ENCODE data around the gene HYOU1.
A peak's percentile ranks its signal among the peaks of the same experiment; 100 is the strongest.

The HYOU1 gene

DNA sequence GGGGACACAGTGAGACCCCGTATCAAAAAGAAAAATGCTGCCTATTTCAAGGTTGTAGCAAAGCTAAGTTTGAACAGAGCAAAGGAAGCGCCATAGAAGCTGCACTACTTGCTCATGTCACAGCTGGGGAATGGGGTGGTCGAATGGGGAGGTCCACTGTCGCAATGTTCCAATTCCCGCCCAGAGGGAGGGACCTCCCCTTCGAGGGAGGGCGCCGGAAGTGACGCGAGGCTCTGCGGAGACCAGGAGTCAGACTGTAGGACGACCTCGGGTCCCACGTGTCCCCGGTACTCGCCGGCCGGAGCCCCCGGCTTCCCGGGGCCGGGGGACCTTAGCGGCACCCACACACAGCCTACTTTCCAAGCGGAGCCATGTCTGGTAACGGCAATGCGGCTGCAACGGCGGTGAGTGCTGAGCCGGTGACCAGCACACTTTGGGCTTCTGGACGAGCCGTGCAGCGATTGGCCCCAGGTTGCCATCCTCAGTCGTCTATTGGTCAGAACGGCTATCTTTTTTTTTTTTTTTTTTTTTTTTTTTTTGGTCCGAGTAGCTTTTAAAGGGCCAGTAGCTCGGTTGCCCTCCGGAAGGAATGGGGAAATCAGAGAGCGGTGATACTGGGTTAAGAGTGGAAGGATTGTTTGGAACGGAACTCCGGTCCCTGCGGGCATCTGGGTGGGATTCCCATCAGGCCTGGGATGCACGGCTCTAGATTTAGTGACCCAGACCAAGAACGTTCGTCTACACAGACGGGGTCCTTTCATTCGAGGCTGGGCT lies 27.8 kb upstream of the HYOU1 start, which contains the start of gene HMBS:
HMBS (plus strand) TSS at position 219 of the 774 bp plus-strand sequence; CDS start at position 372, 153 bp downstream.
- Histone ChIP-seq H3K4me3 (ENCODE audit: low read depth, low read length, poor library complexity, severe bottlenecking) (peak within 1 kb of the TSS; percentile 93), H4K20me1 (ENCODE audit: insufficient read depth, low read length) (no peaks in the 10 kb centered on the region), H3K4me1 (ENCODE audit: insufficient read depth, low read length, severe bottlenecking) (peaks cover 25% of the 10 kb centered on the region), H3K9me2 (ENCODE audit: low read depth, low read length) (no peaks in the 10 kb centered on the region), H3K27me3 (ENCODE audit: insufficient read depth, low read length) (no peaks in the 10 kb centered on the region), H3K79me2 (ENCODE audit: insufficient read depth, low read length) (peaks cover 9% of the 10 kb centered on the region; the same call in 1 of the 2 replicates), H3K36me3 (ENCODE audit: insufficient read depth, low read length) (peaks cover 22% of the 10 kb centered on the region; the same call in 1 of the 2 replicates), H3K9ac (ENCODE audit: low read length) (peak within 1 kb of the TSS; percentile 93), H3K9me3 (ENCODE audit: low read length) (no peaks in the 10 kb centered on the region), H3F3A (ENCODE audit: insufficient read depth, low read length) (no peaks in the 10 kb centered on the region), H3K4me2 (ENCODE audit: low read length) (peak within 1 kb of the TSS; percentile 78), H3K27ac (ENCODE audit: low read depth, low read length, poor library complexity, severe bottlenecking) (peak within 1 kb of the TSS; percentile 79), H2AFZ (ENCODE audit: low read length) (no peak within 1 kb of the TSS; the same call in 1 of the 2 replicates)
- no peak for TF ChIP-seq EZH2 (IDR thresholded peaks at IDR 0.05; ENCODE audit: borderline replicate concordance, low read length)

DNA sequence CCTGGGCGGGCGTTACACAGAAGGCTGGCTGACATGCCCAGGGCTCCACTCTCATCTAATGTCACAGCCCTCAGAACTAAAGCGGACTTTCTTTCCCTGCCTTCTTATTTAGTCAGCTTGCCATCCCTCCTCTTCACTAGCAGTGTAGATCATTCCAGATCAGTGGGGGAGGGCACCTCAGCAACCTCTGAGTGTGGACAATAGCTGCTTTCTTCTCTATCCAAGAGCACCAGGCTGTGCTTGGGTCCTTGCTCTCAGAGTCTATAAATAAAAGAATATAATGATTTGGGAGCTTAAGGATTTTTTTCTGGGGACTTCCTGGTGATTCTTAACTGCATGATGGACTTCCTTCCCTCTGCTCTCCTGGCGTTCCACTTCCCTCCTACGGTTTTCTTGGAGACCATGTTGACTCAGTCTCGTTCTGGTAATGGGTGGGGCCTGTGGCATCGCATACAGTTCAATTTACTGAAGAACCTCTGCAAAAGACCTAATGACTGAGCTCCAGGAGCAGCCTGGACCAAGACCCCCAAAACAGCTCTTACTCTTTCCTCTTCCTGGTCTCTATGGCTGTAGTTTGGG lies 24.8 kb upstream of the HYOU1 start:
- H3K79me2 ChIP-seq (ENCODE audit: insufficient read depth, low read length) = peaks cover 9% of the 10 kb centered on the region; the same call in 1 of the 2 replicates
- H3K9me2 ChIP-seq (ENCODE audit: low read depth, low read length) = no peaks in the 10 kb centered on the region
- H3K9me3 ChIP-seq (ENCODE audit: low read length) = no peaks in the 10 kb centered on the region
- no peak overlapping the region for H3K4me3 ChIP-seq (ENCODE audit: low read depth, low read length, poor library complexity, severe bottlenecking)
- H2AFZ ChIP-seq (ENCODE audit: low read length) = no peak overlapping the region
- H3K36me3 ChIP-seq (ENCODE audit: insufficient read depth, low read length) = peaks cover 53% of the 10 kb centered on the region
- H3K27ac ChIP-seq (ENCODE audit: low read depth, low read length, poor library complexity, severe bottlenecking) = no peak overlapping the region
- H3F3A ChIP-seq (ENCODE audit: insufficient read depth, low read length) = no peaks in the 10 kb centered on the region
- H3K9ac ChIP-seq (ENCODE audit: low read length) = no peak overlapping the region
- H3K4me1 ChIP-seq (ENCODE audit: insufficient read depth, low read length, severe bottlenecking) = peaks cover 15% of the 10 kb centered on the region
- H3K4me2 ChIP-seq (ENCODE audit: low read length) = no peak overlapping the region
- no peaks in the 10 kb centered on the region for H3K27me3 ChIP-seq (ENCODE audit: insufficient read depth, low read length)
- H4K20me1 ChIP-seq (ENCODE audit: insufficient read depth, low read length) = no peaks in the 10 kb centered on the region
- TF ChIP-seq EZH2 (IDR thresholded peaks at IDR 0.05; ENCODE audit: borderline replicate concordance, low read length) = no peak

DNA sequence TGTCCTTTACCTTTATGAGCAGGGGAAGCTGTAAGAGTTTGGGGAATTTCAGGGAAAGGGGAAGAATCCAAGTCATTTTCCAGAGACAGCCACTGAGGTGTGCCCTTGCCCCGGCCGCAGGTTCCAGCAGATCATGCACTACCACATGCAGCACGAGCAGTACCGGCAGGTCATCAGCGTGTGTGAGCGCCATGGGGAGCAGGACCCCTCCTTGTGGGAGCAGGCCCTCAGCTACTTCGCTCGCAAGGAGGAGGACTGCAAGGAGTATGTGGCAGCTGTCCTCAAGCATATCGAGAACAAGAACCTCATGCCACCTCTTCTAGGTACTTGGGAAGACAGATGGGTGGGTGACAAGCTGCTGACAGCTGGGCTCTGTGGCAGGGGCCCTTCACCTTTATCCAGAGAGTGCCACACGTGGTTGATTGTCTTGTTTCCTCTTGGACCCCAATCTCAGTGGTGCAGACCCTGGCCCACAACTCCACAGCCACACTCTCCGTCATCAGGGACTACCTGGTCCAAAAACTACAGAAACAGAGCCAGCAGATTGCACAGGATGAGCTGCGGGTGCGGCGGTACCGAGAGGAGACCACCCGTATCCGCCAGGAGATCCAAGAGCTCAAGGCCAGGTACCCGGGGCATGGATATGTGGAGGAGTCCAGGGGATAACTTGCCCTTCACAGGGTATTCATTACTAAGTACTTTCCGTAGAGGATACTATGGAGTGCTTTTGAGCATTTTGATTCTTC lies 21.8 kb upstream of the HYOU1 start:
- H3K9me2 ChIP-seq (ENCODE audit: low read depth, low read length) = no peaks in the 10 kb centered on the region
- H3K36me3 ChIP-seq (ENCODE audit: insufficient read depth, low read length) = peaks cover 60% of the 10 kb centered on the region
- no peaks in the 10 kb centered on the region for H3K9me3 ChIP-seq (ENCODE audit: low read length)
- H3K4me1 ChIP-seq (ENCODE audit: insufficient read depth, low read length, severe bottlenecking) = no peaks in the 10 kb centered on the region
- no peak overlapping the region for H3K27ac ChIP-seq (ENCODE audit: low read depth, low read length, poor library complexity, severe bottlenecking)
- H3K27me3 ChIP-seq (ENCODE audit: insufficient read depth, low read length) = no peaks in the 10 kb centered on the region
- H3K4me3 ChIP-seq (ENCODE audit: low read depth, low read length, poor library complexity, severe bottlenecking) = no peak overlapping the region
- no peak overlapping the region for H2AFZ ChIP-seq (ENCODE audit: low read length)
- H3F3A ChIP-seq (ENCODE audit: insufficient read depth, low read length) = no peaks in the 10 kb centered on the region
- H4K20me1 ChIP-seq (ENCODE audit: insufficient read depth, low read length) = no peaks in the 10 kb centered on the region
- no peaks in the 10 kb centered on the region for H3K79me2 ChIP-seq (ENCODE audit: insufficient read depth, low read length)
- TF ChIP-seq EZH2 (IDR thresholded peaks at IDR 0.05; ENCODE audit: borderline replicate concordance, low read length) (no peak), CTCF (IDR thresholded peaks at IDR 0.05; ENCODE audit: low read length) (no peak)
- no peak overlapping the region for H3K9ac ChIP-seq (ENCODE audit: low read length)
- H3K4me2 ChIP-seq (ENCODE audit: low read length) = no peak overlapping the region

DNA sequence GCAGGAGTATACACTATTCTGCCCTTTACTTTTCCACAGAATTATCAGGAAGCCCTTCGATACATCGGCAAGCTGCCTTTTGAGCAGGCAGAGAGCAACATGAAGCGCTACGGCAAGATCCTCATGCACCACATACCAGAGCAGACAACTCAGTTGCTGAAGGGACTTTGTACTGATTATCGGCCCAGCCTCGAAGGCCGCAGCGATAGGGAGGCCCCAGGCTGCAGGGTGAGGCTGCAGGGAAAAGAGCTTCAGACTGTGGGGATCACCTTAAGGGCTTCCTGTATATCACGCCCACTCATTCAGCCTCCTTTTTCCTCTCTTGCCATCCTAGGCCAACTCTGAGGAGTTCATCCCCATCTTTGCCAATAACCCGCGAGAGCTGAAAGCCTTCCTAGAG lies 20.8 kb upstream of the HYOU1 start:
- Histone ChIP-seq H3K9ac (ENCODE audit: low read length) (no peak overlapping the region), H3K4me1 (ENCODE audit: insufficient read depth, low read length, severe bottlenecking) (no peaks in the 10 kb centered on the region), H3K9me3 (ENCODE audit: low read length) (no peaks in the 10 kb centered on the region), H3K9me2 (ENCODE audit: low read depth, low read length) (no peaks in the 10 kb centered on the region), H3K36me3 (ENCODE audit: insufficient read depth, low read length) (peaks cover 70% of the 10 kb centered on the region), H3K27me3 (ENCODE audit: insufficient read depth, low read length) (no peaks in the 10 kb centered on the region), H4K20me1 (ENCODE audit: insufficient read depth, low read length) (no peaks in the 10 kb centered on the region), H3K4me2 (ENCODE audit: low read length) (no peak overlapping the region), H3K4me3 (ENCODE audit: low read depth, low read length, poor library complexity, severe bottlenecking) (no peak overlapping the region), H3K27ac (ENCODE audit: low read depth, low read length, poor library complexity, severe bottlenecking) (no peak overlapping the region), H2AFZ (ENCODE audit: low read length) (no peak overlapping the region), H3F3A (ENCODE audit: insufficient read depth, low read length) (no peaks in the 10 kb centered on the region), H3K79me2 (ENCODE audit: insufficient read depth, low read length) (no peaks in the 10 kb centered on the region)
- TF ChIP-seq EZH2 (IDR thresholded peaks at IDR 0.05; ENCODE audit: borderline replicate concordance, low read length) (no peak), CTCF (IDR thresholded peaks at IDR 0.05; ENCODE audit: low read length) (no peak)

Data from OCI-LY1 (cell line).